OCI-LY3 (cell line): Measurements from ENCODE around the gene PARP3.

Source experiments
- H2AFZ ChIP-seq: fragments of 200-600, 300-600 bp; shearing (Covaris generic); 2 replicates; pipeline ENCODE4 v1.6.0; 2014; ENCODE audit warnings: antibody characterized with exemption, low read depth, low read length
- H3K27ac ChIP-seq: fragments of 200-600, 300-600 bp; sonication (generic); 2 replicates; pipeline ENCODE4 v1.5.1; 2014; ENCODE audit warnings: mild to moderate bottlenecking, low read length, moderate library complexity, mixed read lengths
- H3K27me3 ChIP-seq: fragments of 200-600, 300-600 bp; sonication (generic); 2 replicates; pipeline ENCODE4 v1.6.1; 2014; ENCODE audit warnings: low read depth, low read length, mixed read lengths
- H3K36me3 ChIP-seq: fragments of 200-600, 300-600 bp; sonication (generic); replicated peaks from 2 replicates; pipeline ENCODE3; 2014; ENCODE audit warnings: low read depth, low read length, mixed read lengths
- H3K4me1 ChIP-seq: fragments of 300-600, 200-600 bp; sonication (generic); 2 replicates; pipeline ENCODE4 v1.6.1; 2014; ENCODE audit warnings: low read length, mixed read lengths
- H3K4me2 ChIP-seq: fragments of 200-600, 300-600 bp; sonication (generic); 2 replicates; pipeline ENCODE4 v1.6.1; 2014; ENCODE audit warnings: low read length, mixed read lengths
- H3K4me3 ChIP-seq: fragments of 300-600, 200-600 bp; sonication (generic); 2 replicates; pipeline ENCODE4 v1.5.1; 2014; ENCODE audit warnings: antibody characterized with exemption, mild to moderate bottlenecking, low read length, moderate library complexity
- H3K79me2 ChIP-seq: fragments of 300-600, 200-600 bp; shearing (Covaris generic); 2 replicates; pipeline ENCODE4 v1.6.1; 2014; ENCODE audit warnings: mild to moderate bottlenecking, low read length, mixed read lengths
- H3K9ac ChIP-seq: fragments of 300-600, 200-600 bp; shearing (Covaris generic); 2 replicates; pipeline ENCODE4 v1.6.0; 2014; ENCODE audit warnings: mild to moderate bottlenecking, low read length, moderate library complexity
- H3K9me3 ChIP-seq: fragments of 200-600, 300-600 bp; shearing (Covaris generic); 2 replicates; pipeline ENCODE4 v1.6.1; 2014; ENCODE audit warnings: low read length, mixed read lengths; ENCODE audit not compliant: insufficient read depth
- H4K20me1 ChIP-seq: fragments of 200-600, 300-600 bp; sonication (generic); 2 replicates; pipeline ENCODE4 v1.6.1; 2016; ENCODE audit warnings: low read length, mixed read lengths; ENCODE audit not compliant: insufficient read depth
- EZH2phosphoT487 ChIP-seq: fragments of 200-600 bp; shearing (Covaris generic); IDR thresholded peaks from 2 replicates; pipeline ENCODE4 v1.6.1; 2018; ENCODE audit warnings: antibody characterized with exemption, mixed run types, low read depth
- TF ChIP-seq, protein P1 (sequence below): fragments of 200-600, 300-600 bp; sonication (generic); IDR thresholded peaks from 2 replicates; pipeline ENCODE4 v1.5.1; 2014; ENCODE audit warnings: antibody characterized with exemption, low read length, low read depth

PARP3 gene

DNA sequence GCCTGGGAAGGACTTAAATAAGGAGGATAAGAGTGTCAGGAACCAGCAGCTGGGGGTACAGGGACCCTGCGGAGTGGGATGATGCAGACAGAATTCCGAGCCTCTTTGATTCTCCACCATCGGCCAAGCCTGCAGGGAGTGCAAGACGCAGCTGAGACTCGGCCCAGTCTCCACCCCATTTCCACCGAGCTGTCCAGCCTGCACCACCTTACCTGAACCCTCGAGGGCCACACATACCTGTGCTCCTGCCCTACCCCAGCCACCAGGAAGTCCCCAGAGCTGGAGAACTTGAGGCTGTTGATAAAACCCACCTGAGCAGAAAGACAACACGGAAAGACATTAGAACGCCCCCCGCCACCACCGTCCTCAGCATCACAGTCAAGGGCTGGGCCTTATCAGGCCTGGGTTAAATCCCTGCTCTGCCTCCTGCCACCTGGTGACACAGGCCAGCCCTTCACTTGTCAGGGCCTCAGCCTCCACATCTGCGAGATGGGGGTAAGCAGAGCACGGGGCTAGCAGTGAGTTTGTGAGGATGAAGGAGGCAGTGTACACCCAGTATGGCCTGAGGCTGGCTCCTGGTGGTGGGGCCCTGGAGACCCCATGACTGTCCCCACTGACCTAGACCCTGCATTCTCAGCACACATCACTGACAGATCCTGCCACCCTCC, 8.6 kb upstream of the PARP3 start:
- Histone ChIP-seq H3K4me3 (no peak overlapping the region), H3K36me3 (peaks cover 54% of the 10 kb centered on the region), H3K27ac (no peak overlapping the region), H3K79me2 (peaks cover 7% of the 10 kb centered on the region), H4K20me1 (no peaks in the 10 kb centered on the region), H3K4me2 (no peak overlapping the region), H3K9ac (no peak overlapping the region), H3K27me3 (no peaks in the 10 kb centered on the region), H3K4me1 (no peaks in the 10 kb centered on the region), H2AFZ (no peak overlapping the region), H3K9me3 (no peaks in the 10 kb centered on the region)
- TF ChIP-seq, protein P1, sequence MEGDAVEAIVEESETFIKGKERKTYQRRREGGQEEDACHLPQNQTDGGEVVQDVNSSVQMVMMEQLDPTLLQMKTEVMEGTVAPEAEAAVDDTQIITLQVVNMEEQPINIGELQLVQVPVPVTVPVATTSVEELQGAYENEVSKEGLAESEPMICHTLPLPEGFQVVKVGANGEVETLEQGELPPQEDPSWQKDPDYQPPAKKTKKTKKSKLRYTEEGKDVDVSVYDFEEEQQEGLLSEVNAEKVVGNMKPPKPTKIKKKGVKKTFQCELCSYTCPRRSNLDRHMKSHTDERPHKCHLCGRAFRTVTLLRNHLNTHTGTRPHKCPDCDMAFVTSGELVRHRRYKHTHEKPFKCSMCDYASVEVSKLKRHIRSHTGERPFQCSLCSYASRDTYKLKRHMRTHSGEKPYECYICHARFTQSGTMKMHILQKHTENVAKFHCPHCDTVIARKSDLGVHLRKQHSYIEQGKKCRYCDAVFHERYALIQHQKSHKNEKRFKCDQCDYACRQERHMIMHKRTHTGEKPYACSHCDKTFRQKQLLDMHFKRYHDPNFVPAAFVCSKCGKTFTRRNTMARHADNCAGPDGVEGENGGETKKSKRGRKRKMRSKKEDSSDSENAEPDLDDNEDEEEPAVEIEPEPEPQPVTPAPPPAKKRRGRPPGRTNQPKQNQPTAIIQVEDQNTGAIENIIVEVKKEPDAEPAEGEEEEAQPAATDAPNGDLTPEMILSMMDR, result no peak
- TF ChIP-seq EZH2phosphoT487, result no peak

DNA sequence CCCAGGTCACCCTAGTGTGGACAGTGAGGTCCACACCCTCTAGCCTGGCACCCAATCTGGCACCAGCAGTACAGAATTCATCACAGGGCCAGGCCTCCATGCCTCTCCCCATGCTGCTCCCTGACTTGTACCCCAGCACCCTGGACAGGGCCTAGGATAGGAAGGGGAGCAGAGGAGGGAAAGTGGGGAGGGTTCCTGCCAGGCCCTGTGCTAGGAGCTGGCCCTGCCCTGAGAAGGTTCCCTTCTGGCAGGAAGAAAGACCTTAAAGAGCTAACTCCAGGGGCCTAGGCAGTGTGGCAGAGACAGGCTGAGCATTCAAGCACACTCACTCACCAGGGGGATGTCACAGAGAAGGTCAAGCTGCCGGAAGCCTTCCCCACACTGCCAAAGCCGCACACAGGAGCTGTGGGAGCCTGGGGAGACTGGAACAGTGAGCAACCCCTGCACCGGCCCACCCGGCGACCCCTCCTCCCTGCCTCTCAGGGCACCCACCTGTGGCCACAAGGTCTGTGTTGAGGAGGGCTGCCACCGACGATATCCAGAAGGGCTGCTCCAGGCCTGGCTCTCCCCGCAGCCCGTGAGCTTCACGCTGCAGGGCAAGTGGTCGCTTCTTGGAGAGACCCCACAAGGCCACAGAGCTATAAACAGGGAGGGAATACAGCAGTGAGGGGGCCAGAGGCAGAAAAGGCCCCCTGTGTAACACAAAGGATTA, 7.9 kb upstream of the PARP3 start:
- Histone ChIP-seq H3K9me3 (no peaks in the 10 kb centered on the region), H3K4me1 (peaks cover 3% of the 10 kb centered on the region), H4K20me1 (no peaks in the 10 kb centered on the region; the same call in 1 of the 2 replicates), H3K4me3 (no peak overlapping the region), H3K27me3 (no peaks in the 10 kb centered on the region), H3K4me2 (no peak overlapping the region), H3K36me3 (peaks cover 59% of the 10 kb centered on the region), H2AFZ (no peak overlapping the region), H3K9ac (no peak overlapping the region), H3K79me2 (peaks cover 14% of the 10 kb centered on the region), H3K27ac (no peak overlapping the region)
- TF ChIP-seq EZH2phosphoT487, result no peak

DNA sequence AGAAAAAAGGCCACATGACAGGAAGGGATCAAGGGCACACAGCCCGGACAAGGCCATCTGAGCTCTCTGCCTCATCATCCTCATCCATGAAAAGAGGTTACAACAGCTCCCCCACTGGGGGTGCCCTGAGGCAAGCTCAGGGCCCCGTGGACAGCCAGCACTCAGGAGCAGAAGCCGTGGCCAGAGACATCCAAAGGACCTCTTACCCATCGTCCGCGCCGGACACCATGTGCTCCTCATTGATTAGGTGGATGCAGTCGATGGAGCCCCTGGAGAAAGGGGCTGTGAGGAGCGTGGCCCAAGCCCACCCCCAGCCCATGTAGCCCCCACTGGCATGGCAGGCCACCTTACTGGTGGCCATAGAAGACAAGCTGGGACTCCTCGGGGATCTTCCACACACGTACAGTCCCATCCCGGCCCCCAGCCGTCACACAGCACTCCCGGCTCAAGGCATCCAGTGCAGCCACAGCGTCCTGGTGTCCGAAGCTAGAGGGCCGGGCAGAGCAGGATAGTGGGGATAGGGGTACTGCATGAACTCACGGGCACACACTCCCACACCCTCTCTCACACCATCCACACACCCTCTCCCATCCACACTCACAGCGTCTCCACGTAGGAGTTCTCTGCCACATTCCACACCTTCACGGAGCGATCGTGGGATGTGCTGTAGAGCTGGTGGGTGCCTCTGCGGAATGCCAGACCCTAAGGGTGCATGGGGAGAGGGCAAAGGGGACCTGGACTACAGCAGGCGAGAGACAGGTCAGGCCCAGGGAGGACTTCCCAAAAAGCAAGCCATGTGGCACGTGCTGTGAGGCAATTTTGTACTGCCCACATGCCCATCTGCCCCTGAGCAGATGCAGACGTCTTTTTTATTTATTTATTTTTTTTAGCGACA, 6.9 kb upstream of the PARP3 start:
- TF ChIP-seq, protein P1, result no peak
- no peak for TF ChIP-seq EZH2phosphoT487
- Histone ChIP-seq H3K36me3 (peaks cover 60% of the 10 kb centered on the region), H3K9ac (no peak overlapping the region)

DNA sequence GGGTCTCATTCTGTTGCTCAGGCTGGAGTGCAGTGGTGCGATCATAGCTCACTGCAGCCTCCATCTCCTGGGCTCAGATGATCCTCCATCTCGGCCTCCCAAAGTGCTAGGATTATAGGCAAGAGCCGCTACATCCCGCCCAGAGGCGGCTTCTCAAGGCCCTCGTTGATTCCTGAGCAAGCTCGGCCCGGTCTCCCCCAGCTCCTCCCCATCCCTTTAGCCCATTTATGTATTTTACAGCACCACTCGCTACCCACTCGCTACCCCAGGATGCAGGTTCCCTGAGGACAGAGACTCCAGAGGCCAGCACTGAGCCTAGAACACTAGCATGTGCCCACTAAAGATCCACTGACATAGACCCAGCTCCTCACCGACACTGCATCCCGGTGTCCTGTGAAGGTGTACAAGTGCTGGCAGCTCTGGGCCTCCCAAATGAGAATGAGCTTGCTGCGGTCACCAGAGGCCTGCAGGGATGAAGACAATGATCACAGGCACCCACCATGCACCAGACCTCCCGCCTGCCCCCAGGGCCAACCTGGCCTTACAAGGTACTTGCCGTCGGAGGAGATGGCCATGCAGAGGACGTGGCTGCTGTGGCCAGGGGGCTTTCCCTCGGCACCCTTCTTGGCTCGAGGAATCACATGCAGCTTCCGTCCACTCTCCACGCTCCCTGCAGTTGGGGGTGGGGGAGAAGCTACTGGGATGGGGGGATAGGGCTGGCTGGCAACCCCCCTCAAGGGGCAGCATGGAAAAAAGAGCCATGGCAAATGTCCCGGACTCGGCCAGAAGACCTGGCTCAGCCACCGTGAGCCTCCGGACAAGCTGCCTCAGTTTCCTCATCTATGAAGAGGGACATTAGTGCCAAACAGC, 6.0 kb upstream of the PARP3 start:
- H3K4me3 ChIP-seq, result no peak overlapping the region
- TF ChIP-seq EZH2phosphoT487, result no peak
- TF ChIP-seq, protein P1, result no peak
- no peak overlapping the region for H2AFZ ChIP-seq
- H3K36me3 ChIP-seq, result peaks cover 59% of the 10 kb centered on the region
- H3K9ac ChIP-seq, result no peak overlapping the region
- peaks cover 3% of the 10 kb centered on the region; the same call in 1 of the 2 replicates for H4K20me1 ChIP-seq
- no peaks in the 10 kb centered on the region for H3K27me3 ChIP-seq
- H3K4me2 ChIP-seq, result no peak overlapping the region
- no peak overlapping the region for H3K27ac ChIP-seq
- H3K4me1 ChIP-seq, result peaks cover 19% of the 10 kb centered on the region
- H3K9me3 ChIP-seq, result no peaks in the 10 kb centered on the region
- peaks cover 33% of the 10 kb centered on the region for H3K79me2 ChIP-seq

More for the DNA sequence above, 6.9 kb upstream of the PARP3 start:
- Histone ChIP-seq H4K20me1 (no peaks in the 10 kb centered on the region; the same call in 1 of the 2 replicates), H3K9me3 (no peaks in the 10 kb centered on the region), H3K27ac (no peak overlapping the region), H3K4me2 (no peak overlapping the region), H3K4me1 (peaks cover 12% of the 10 kb centered on the region), H3K79me2 (peaks cover 24% of the 10 kb centered on the region), H3K27me3 (no peaks in the 10 kb centered on the region), H2AFZ (no peak overlapping the region), H3K4me3 (no peak overlapping the region)
